Ovary (tissue), 3 donors: Measurements from ENCODE around the gene ALDOB.

ENCODE experiments used
- EP300 ChIP-seq: sonication (generic); formaldehyde crosslinking; IDR thresholded peaks from one replicate; pipeline ENCODE4 v1.6.1; 2017; ENCODE audit warnings: antibody characterized with exemption
- TF ChIP-seq, protein P1 (sequence below), 3 donors: fragments of 450-650 bp in 2 of 3; fragments of 200-600 bp in 1 of 3; IDR thresholded peaks; one replicate each; pipeline versions ENCODE4 v1.5.1 to v1.8.0; 2016 to 2022; ENCODE audit warnings: antibody characterized with exemption in 3 of 3, mild to moderate bottlenecking in 1 of 3
- donor health status: DM: no; HTN: no; CAD: no.

DNA sequence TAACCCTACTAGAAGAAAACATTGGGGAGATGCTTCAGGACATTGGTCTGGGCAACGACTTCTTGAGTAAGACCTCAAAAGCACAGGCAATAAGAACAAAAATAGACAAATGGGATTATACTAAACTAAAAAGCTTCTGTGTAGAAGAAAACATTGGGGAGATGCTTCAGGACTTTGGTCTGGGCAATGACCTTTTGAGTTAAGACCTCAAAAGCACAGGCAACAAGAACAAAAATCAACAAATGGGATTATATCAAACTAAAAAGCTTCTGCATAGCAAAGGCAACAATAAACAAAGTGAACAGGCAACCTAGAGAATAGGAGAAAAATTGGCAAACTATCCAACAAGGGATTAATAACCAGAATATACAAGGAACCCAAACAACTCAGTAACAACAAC lies 40.9 kb downstream of the ALDOB start:
- no peak for TF ChIP-seq EP300
- TF ChIP-seq, protein P1, sequence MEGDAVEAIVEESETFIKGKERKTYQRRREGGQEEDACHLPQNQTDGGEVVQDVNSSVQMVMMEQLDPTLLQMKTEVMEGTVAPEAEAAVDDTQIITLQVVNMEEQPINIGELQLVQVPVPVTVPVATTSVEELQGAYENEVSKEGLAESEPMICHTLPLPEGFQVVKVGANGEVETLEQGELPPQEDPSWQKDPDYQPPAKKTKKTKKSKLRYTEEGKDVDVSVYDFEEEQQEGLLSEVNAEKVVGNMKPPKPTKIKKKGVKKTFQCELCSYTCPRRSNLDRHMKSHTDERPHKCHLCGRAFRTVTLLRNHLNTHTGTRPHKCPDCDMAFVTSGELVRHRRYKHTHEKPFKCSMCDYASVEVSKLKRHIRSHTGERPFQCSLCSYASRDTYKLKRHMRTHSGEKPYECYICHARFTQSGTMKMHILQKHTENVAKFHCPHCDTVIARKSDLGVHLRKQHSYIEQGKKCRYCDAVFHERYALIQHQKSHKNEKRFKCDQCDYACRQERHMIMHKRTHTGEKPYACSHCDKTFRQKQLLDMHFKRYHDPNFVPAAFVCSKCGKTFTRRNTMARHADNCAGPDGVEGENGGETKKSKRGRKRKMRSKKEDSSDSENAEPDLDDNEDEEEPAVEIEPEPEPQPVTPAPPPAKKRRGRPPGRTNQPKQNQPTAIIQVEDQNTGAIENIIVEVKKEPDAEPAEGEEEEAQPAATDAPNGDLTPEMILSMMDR (IDR thresholded peaks at IDR 0.05): no peak
